ENCODE results near the gene TAF4. TPM values are rescaled to one million over a fixed set of nuclear protein-coding genes. Genes with fewer than 3 reads are reported as not detected.
"Not testable (repeated sequence)": the region's sequence is repeated elsewhere in the genome, so short reads cannot be mapped to it uniquely, and the experiment has no call there.

TAF4 gene
- total RNA-seq, 1 donor from 2014 or later, result 28.4 TPM

DNA sequence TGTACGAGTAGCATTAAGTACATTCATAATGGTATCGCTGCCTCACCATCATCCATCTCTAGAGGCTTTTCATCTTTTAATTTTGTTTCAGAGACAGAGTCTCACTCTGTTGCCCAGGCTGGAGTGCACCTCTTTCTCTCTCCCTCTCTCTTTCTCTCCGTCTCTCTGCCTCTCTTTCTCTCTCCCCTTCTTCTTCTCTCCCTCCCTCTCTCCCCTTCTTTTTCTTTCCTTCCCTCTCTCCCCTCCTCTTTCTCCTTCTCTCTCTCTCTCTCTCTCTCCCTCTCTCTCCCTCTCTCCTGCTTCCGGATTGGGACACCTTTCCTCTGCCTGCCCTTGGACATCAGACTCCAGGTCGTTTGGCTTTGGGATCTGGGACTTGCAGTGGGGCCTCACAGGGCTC, 17.6 kb upstream of the TAF4 start:
- intact Hi-C loops (cut with micrococcal nuclease), result no loop called here

DNA sequence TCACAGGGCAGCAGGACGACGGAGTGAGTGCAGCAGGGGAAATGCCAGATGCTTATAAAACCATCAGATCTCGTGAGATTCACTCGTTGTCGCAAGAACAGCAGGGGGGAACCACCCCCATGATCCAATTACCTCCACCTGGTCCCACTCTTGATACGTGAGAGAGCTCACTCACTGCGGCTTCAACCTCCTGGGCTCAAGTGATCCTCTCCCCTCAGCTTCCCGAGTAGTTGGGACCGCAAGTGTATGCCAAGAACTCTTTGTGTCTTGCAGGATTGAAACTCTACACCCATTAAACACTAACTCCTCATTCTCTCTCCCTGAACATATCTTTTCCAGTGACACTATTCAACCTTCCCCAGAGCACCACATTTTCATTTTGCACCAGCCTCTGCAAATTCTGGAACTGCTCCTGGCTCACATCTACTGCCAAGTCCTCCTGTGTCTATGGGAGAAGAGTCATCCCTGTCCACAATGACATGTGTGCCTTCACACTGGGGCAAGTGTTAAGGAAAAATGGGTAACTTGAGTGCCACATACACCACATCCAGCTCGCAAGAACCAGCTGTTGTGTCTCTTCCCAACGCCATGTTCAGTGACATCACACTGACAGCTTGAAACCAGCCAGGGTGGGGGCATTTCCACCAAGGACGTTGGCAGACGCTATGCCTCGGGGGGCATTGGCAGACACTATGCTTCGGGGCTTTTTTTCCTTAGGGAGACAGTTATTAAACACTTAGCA, 14.7 kb upstream of the TAF4 start:
- intact Hi-C loops (cut with micrococcal nuclease), result no loop called here

- intact Hi-C loops (cut with micrococcal nuclease), result no loop called here
Measured at GRCh38 chr20:62079166-62079565, 13.5 kb upstream of the TAF4 start.

DNA sequence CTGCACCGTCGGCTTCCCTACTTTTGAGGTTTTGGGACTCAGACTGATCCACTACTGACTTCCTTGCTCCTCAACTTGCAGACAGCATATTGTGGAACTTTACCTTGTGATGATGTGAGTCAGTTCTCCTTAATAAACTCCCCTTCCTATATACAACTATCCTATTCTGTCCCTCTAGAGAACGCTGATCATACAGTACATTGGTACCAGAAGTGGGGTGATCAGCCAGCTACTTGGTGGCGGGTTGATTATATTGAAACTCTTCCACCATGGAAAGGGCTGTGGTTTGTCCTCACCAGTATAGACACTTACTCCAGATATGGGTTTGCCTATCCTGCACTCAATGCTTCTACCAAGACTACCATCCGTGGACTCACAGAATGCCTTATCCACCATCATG, 7.6 kb upstream of the TAF4 start:
- intact Hi-C loops (cut with micrococcal nuclease), result no loop called here

DNA sequence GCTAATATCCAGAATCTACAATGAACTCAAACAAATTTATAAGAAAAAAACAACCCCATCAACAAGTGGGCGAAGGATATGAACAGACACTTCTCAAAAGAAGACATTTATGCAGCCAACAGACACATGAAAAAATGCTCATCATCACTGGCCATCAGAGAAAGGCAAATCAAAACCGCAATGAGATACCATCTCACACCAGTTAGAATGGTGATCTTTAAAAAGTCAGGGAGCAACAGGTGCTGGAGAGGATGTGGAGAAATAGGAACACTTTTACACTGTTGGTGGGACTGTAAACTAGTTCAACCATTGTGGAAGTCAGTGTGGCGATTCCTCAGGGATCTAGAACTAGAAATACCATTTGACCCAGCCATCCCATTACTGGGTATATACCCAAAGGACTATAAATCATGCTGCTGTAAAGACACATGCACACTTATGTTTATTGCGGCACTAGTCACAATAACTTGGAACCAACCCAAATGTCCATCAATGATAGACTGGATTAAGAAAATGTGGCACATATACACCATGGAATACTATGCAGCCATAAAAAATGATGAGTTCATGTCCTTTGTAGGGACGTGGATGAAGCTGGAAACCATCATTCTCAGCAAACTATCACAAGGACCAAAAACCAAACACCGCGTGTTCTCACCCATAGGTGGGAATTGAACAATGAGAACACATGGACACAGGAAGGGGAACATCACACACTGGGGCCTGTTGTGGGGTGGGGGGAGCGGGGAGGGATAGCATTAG, 6.2 kb upstream of the TAF4 start:
- intact Hi-C loops (cut with micrococcal nuclease), result not testable (repeated sequence)

- intact Hi-C loops (cut with micrococcal nuclease), result loop anchor here (10.0 kb wide), 1 partner anchor 725 kb away; the partner anchor contains the start of gene MRGBP
Measured at GRCh38 chr20:62069741-62070216, 4.1 kb upstream of the TAF4 start.

GRCh38 chr20:62068997-62069396, 3.3 kb upstream of the TAF4 start:
- intact Hi-C loops (cut with micrococcal nuclease), result loop anchor here (10.0 kb wide), 1 partner anchor 726 kb away; the partner anchor contains the start of gene MRGBP

DNA sequence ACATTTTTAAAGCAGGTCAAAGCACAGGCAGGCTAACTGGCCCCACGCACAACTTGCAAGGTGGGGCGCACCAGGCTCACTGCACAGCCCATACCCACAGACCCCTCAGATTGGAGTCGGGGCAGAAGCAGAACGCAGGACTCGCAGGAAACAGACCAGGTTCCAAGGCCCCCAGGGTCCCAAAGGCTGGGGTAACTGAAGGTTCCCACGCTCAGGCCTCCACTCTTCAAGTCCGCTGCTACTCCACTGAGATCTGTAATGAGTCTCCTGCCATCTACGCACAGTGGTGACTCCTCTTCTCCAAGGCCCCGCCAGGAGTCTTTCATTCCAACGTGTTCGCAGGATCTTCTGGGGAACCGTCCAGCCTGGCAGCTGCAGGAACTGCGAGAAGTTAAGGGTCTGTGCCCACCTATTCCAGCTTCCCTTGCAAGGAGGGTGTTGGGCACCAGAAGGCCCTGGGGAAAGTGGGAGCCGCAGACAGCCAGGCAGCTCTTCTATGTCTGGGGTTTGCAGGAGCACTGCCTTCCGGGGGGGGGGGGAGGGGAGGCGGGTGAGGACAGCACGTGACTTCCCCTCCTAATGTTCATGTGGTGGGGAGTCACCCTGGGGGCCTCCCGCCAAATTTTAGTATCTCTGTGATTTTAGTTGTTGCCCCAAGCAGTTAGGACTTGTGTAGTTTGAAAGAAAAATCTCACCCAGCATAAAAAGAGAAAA, 2.0 kb upstream of the TAF4 start:
- intact Hi-C loops (cut with micrococcal nuclease), result loop anchor here (1.0 to 10.0 kb wide), 5 partner anchors 57 to 727 kb away; partner anchors contain the start of genes ADRM1, MRGBP and MTG2

DNA sequence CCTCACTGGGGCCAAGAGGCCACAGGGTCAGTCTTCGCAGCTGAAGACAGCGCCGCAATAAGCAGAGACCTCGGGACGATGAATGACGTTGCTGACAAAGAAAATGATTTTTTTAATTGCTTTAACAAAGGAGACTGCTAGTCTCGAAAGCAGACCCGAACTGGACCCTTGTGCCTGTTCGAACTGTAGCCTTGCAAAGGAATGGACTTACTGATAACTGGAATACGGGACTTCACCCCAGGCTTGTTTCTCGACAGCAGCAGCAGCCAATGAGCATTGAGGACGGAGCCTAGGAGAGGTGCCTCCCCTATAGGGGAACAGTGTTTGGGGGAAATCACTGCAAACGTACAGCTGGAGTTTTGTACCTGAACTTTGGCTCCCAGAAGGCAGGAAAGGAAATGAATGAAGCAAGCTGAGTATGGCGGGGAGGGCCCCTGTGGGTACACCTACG, 1.3 kb upstream of the TAF4 start:
- intact Hi-C loops (cut with micrococcal nuclease), result loop anchor here (1.0 to 10.0 kb wide), 9 partner anchors 54 to 728 kb away; partner anchors contain the start of genes ADRM1, MRGBP, MTG2 and OSBPL2

- intact Hi-C loops (cut with micrococcal nuclease), result loop anchor here (1.0 to 10.0 kb wide), 8 partner anchors 55 to 728 kb away; partner anchors contain the start of genes MRGBP, MTG2 and OSBPL2
Measured at GRCh38 chr20:62066339-62066982, 780 bp upstream of the TAF4 start.

DNA sequence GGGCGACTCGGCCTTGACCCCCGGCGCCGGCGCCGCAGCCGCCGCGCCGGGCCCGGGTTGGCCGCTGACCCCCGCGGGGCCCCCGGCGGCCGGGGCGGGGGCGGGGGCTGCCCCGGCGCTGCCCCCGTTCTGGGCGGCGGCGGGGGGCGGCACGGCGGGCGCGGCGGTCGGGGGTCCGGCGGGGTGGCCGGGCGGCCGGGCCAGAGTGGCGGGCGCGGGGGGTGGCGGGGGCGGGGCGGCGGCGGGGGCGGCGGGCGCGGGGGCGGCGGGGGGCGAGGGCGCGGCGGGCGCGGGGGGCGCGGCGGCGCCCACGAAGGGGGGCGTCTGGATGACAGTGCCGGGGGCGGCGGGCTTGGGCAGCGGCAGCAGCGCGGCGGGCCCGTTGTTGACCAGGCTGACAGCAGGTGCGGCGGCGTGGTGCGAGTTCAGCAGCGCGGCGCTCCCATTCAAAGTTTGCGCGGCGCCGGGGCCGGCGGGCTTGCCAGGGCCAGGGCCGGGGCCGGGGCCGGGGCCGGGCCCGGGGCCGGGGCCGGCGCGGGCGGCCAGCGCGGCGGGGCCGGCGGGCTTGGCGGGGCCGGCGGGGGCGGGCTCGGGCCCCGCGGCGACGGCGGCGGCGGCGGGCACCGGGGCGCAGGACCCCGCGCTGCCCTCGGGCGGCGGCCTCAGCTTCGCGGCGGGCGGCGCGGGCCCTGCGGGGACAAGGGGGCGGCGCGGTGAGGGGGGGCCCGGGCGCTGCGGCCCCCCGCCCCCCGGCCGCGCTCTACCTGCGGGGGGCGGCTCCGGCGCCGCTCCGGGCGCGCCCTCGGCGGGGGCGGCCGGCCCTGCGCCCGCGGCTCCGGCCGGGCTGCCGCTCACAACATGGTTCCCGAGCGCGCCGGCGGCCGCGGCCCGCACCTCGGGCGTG, 659 bp downstream of the TAF4 start:
- intact Hi-C loops (cut with micrococcal nuclease), result loop anchor here (10.0 kb wide), 1 partner anchor 730 kb away; the partner anchor contains the start of gene MRGBP

- intact Hi-C loops (cut with micrococcal nuclease), result loop anchor here (10.0 kb wide), 1 partner anchor 731 kb away; the partner anchor contains the start of gene MRGBP
Measured at GRCh38 chr20:62063981-62064769, 1.5 kb downstream of the TAF4 start.

DNA sequence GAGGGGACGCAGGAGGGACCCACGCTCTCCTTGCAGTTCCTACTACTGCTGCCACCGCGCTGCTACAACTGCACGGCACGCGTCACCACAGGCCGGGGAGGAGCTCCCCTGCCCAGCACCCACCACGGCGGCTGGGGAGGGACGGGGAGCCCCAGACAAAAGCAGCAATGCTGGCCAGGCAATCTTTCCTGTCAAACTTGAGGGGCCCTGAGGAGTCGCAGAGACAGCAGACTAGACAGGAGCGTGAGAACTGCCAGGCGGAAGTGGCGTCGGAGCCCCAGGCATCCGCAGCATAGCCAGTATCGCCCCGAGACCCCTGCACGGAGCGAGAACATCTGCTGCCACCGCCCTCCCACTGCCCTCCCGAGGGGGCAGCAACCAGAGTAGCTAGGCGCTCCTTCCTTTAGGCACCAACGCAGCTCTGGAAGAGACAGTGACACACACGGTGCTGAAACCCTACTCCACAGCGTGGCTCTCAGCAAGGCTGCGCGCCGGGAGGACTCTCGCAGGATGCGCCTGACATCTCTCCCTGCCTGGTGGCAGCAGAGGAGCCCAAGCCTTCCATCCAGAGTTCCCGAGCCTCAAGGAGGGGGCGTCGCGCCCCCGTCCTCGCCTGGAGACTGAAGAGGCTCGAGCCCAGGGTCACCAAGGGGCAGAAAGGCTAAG, 2.2 kb downstream of the TAF4 start:
- intact Hi-C loops (cut with micrococcal nuclease), result loop anchor here (10.0 kb wide), 1 partner anchor 731 kb away; the partner anchor contains the start of gene MRGBP

GRCh38 chr20:62062661-62063314, 2.9 kb downstream of the TAF4 start:
- intact Hi-C loops (cut with micrococcal nuclease), result loop anchor here (1.0 to 10.0 kb wide), 2 partner anchors 60 to 732 kb away; partner anchors contain the start of genes LSM14B and MRGBP

GRCh38 chr20:62061851-62062423, 3.7 kb downstream of the TAF4 start:
- intact Hi-C loops (cut with micrococcal nuclease), result loop anchor here (1.0 to 10.0 kb wide), 2 partner anchors 60 to 733 kb away; partner anchors contain the start of genes LSM14B and MRGBP

GRCh38 chr20:62060631-62061541, 4.8 kb downstream of the TAF4 start:
- intact Hi-C loops (cut with micrococcal nuclease), result loop anchor here (10.0 kb wide), 1 partner anchor 734 kb away; the partner anchor contains the start of gene MRGBP
